Measurements from ENCODE around the gene NPTN.

Gene NPTN

DNA sequence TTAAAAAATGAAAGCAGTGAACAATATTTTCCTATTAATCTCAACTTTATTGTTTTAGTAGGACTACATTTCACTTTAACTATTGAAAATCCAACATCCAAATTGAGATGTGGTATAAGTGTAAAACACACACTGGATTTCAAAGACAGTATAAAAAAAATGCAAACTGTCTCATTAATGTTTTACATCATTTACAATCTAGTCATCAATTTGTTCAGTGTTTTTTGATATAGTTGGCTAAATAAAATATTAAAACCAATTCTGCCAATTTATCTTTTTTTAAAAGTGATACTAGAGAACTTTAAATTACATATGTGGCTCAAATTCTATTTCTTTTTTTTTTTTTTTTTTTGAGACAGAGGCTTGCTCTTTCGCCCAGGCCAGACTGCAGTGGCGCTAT, 95.1 kb downstream of the NPTN start:
- H3K4me3 ChIP-seq (ENCODE audit: low read depth, low read length): no peak overlapping the region
- in situ Hi-C loops (cut with HindIII; ENCODE audit: low sequenced_read_pairs): no loop called here
- TF ChIP-seq, protein P1, sequence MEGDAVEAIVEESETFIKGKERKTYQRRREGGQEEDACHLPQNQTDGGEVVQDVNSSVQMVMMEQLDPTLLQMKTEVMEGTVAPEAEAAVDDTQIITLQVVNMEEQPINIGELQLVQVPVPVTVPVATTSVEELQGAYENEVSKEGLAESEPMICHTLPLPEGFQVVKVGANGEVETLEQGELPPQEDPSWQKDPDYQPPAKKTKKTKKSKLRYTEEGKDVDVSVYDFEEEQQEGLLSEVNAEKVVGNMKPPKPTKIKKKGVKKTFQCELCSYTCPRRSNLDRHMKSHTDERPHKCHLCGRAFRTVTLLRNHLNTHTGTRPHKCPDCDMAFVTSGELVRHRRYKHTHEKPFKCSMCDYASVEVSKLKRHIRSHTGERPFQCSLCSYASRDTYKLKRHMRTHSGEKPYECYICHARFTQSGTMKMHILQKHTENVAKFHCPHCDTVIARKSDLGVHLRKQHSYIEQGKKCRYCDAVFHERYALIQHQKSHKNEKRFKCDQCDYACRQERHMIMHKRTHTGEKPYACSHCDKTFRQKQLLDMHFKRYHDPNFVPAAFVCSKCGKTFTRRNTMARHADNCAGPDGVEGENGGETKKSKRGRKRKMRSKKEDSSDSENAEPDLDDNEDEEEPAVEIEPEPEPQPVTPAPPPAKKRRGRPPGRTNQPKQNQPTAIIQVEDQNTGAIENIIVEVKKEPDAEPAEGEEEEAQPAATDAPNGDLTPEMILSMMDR (IDR thresholded peaks at IDR 0.05; ENCODE audit: low read depth, low read length): no peak
- DNase-seq (ENCODE audit: low read depth, low spot score): no peak

DNA sequence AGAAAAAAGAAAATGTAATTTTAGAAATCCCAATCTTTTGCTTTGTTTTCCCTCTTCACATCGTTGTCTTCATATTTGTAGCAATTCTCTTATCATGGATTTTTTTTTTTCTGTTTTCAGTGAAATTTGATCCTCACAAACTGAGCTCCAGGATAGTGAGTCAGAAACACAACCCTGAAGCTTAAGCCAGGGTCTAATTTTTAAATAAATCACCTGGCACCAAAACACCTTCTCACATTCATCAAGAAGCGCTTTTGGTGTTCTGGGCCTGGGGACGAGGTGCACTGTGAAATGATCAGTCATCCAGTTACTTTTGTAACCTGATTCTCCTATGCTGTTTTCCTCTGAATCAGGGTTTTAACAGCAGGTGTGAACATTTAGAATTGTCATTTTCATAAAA, 102.5 kb downstream of the NPTN start:
- in situ Hi-C loops (cut with HindIII; ENCODE audit: low sequenced_read_pairs): no loop called here
- no peak for DNase-seq (ENCODE audit: low read depth, low spot score)
- H3K4me3 ChIP-seq (ENCODE audit: low read depth, low read length): no peak overlapping the region
- TF ChIP-seq, protein P1 (IDR thresholded peaks at IDR 0.05; ENCODE audit: low read depth, low read length): no peak

DNA sequence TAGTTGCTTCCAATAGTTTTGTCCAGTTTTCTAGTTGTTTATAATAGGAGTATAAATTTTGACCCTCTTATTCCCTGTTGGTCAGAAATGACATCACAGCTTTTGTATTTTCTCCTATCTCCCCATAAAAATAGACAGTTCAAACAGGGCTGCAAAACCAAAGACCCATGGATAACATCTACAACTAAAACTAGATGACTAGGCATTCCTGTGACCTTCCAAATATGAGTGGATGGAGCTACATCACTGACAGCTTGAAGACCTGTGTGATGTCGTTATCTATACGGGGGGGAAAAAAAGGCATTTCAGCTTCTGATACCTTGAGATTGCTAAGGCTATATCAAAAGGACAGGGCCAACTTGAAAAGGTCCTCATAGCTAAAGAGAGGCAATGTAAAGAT, 105.6 kb downstream of the NPTN start:
- in situ Hi-C loops (cut with HindIII; ENCODE audit: low sequenced_read_pairs): no loop called here
- no peak for DNase-seq (ENCODE audit: low read depth, low spot score)
- TF ChIP-seq, protein P1 (IDR thresholded peaks at IDR 0.05; ENCODE audit: low read depth, low read length): no peak
- H3K4me3 ChIP-seq (ENCODE audit: low read depth, low read length): no peak overlapping the region

DNA sequence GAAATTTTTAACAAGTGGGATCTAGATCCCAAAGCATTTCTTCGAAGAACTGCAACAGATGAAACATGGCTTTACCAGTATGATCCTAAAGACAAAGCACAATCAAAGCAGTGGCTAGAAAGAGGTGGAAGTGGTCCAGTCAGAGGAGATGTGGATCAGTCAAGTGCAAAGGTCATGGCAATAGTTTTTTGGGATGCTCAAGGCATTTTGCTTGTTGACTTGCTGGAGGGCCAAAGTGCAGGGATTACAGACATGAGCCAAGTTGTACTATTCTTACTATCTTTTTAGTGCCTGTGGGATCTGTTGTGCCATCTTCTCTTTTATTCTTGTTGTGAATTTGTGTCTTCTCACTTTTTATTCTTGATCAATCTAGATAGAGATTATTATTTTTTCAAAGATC, 108.3 kb downstream of the NPTN start:
- no peak overlapping the region for H3K4me3 ChIP-seq (ENCODE audit: low read depth, low read length)
- in situ Hi-C loops (cut with HindIII; ENCODE audit: low sequenced_read_pairs): no loop called here
- no peak for DNase-seq (ENCODE audit: low read depth, low spot score)
- TF ChIP-seq, protein P1 (IDR thresholded peaks at IDR 0.05; ENCODE audit: low read depth, low read length): no peak

DNA sequence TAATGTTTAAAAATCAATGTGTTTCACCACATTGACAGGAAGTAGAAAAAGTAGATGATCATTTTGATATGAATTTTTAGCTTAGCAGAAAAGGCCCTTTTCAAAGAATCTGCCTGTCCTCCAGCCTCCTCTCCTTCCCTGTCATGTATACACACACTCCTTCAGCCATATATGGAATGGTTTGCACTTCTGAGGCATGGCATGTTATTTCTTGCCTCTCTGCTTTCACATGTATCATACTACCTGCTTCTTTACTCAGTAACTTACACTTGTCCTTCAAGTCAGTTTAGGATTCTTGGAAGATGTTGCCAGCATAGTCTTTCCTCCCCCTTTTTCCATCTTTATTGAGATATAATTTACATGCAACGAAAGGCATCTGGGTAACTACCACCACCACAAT, 111.2 kb downstream of the NPTN start:
- no peak for DNase-seq (ENCODE audit: low read depth, low spot score)
- TF ChIP-seq, protein P1 (IDR thresholded peaks at IDR 0.05; ENCODE audit: low read depth, low read length): no peak
- no peak overlapping the region for H3K4me3 ChIP-seq (ENCODE audit: low read depth, low read length)
- in situ Hi-C loops (cut with HindIII; ENCODE audit: low sequenced_read_pairs): no loop called here

DNA sequence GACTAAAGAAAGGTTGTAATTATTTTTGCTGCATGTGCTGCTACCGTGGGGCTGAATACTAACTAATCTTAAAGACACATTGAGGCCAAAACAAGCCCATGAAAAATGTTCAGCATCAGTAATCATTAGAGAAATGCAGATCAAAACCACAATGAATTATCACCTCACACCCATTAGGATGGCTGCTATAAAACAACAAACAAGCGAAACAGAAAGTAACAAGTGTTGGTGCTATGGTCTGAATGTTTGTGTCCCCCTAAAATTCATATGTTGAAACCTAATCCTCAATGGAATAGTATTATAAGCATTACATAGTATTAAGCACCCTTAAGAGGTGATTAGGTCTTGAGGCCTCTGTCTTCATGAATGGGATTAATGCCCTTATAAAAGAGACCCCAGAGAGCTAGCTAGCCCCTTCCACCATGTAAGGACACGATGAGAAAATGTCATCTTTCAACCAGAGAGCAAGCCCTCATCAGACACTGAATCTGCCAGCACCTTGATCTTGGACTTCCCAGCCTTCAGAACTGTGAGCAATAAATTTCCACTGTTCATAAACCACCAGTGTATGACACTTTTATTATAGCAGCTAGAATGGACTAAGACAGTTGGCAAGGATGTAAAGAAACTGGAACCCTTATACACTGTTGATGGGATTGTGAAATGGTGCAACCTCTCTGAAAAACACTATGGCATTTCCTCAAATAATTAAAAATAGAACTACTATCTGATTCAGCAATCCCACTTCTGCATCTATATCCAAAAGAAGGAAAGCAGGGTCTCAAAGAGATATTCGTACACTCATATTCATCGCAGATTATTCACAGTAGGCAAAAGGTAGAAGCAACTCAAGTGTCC, 114.1 kb downstream of the NPTN start:
- in situ Hi-C loops (cut with HindIII; ENCODE audit: low sequenced_read_pairs): no loop called here
- TF ChIP-seq, protein P1 (IDR thresholded peaks at IDR 0.05; ENCODE audit: low read depth, low read length): no peak
- no peak overlapping the region for H3K4me3 ChIP-seq (ENCODE audit: low read depth, low read length)
- no peak for DNase-seq (ENCODE audit: low read depth, low spot score)
